Measurements from ENCODE around the gene MIS18BP1.
"Not testable (repeated sequence)": the region's sequence is repeated elsewhere in the genome, so short reads cannot be mapped to it uniquely, and the experiment has no call there.

MIS18BP1 gene

GRCh38 chr14:45253070-45253753 is at the start of gene MIS18BP1:
MIS18BP1 (minus strand) TSS chr14:45253202; CDS start chr14:45247286, 5,916 bp downstream.
- DNase-seq, result peak; percentile 92 to 94

DNA sequence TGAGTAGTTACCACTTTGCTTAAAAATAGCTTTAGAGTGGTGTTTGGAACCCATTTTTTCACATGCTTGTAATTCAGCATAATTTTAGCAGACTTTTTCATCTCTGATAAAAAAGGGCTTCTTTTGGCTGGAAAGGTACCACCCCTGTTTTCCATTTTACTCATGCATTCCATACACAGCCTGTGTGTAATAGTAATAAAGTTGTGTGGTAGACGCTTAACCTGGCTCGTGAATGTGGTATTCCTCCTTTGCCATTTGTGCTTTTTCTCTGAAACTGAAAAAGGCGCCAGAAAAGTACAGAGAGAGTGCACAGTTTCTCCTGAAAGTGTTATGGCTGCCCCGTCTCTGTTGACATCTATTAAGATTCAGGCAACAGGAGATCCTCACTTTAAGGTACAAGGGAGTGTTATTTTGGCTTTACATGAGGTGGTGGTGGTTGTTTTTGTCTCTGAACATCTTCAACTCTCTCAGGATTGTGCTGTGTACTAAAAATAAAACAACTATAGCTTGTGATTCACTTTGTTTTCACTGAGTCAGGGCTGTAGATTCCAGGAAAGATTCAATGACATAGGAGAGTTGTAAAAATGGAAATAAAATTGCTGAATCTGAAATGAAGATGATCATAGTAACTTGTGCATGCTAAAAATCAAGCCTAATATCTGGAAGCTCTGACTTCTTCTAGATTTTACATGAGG is 45.6 kb upstream of the MIS18BP1 start:
- no peak for DNase-seq

DNA sequence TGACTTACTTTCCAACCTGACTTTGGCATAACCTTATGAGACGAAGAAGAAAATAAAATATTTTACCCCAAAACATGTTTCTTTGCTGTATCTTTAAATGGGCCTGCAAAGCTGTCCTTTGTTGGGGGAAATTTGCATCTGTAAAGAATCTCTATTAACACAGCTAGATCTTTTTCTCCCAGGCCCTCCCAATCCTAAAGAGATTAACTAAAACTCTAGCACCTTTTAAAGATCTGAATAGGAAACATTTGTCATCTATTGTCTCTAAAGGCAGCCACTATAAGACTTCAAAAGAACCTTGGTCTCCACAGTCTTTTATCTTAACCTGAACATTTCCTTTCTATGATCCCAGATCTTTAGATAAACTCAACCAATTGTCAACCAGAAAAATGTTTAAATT is 41.8 kb upstream of the MIS18BP1 start:
- not testable (repeated sequence) for DNase-seq

- no peak for DNase-seq
Measured at GRCh38 chr14:45290547-45290946, 37.5 kb upstream of the MIS18BP1 start.

DNA sequence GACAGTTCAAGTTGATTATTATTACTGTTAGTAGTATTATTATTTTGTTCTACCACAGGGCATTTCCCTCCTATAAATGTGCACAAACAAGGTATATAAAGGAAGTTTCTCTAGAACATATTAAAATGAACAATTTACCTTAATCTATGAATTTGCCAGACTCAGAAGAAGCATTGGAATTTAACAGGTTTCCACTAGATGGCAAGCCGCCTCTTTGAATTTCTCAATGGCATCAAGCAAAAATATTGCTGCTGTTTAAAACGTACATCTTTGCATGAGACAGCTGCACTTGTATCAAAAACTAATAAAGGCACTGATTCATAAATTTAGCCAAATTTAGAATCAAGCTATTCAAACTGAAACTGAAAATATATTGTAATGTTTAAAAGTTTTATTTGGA is 34.6 kb upstream of the MIS18BP1 start:
- DNase-seq, result no peak

DNA sequence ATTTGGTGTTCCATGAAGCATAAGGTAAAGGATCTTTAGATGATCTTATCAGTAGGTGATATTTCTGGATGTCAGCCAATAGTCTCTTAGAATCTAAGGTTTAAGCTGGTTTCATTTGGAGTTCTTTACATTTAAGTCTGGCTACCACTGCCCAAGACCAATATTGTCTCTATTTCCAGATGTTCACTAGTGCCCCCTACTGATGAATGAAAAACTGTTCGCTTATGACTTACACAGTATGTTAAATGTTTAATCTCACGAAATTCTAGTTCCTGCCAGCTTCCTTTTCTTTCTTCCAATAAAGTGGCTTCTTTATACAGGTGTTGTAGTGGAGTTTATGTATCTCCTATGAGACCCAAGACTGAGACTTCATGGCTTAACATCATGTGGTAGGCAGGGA is 31.8 kb upstream of the MIS18BP1 start:
- DNase-seq, result peak; percentile 8 to 28

- not testable (repeated sequence) for DNase-seq
Measured at GRCh38 chr14:45281731-45282400, 28.9 kb upstream of the MIS18BP1 start.

GRCh38 chr14:45271858-45272537 is 19.0 kb upstream of the MIS18BP1 start:
- no peak for DNase-seq

DNA sequence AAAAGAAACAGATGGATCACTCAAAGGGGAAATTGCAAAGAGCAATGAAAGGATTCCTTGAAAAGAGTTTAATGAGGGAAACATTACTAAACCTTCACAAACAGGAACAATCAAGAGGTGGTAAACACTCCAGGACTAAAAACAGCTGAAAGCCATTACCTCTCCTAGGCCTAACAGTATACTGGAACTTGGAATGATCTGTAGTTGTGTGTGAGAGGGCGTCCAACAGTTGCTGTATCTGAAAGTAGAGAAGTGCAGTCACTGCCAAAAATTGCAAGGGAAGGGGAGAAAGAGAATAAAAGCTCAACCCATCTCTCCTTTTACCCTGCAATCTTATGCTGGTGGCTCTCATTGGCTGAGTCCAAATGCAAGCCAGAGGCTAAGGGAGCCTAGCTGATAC is 17.0 kb upstream of the MIS18BP1 start:
- DNase-seq, result no peak

DNA sequence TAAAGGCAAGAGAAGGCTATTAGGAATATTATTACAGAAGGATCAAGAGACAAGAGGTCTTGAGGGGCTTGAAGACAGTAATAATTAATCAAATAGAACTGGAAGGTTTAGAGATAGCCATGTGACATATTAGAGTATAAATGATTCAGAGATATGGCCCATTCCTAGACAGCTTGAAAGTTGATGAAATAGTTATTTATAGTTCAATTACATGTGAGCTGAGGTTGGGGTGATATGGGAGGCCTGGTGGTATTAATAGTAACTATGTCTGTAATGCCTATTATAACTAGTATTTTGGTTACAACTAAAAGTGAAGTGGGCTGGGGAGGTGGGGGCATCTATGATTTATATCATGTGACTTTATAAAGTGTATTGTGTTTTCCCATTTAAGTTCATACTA is 14.1 kb upstream of the MIS18BP1 start:
- no peak for DNase-seq

DNA sequence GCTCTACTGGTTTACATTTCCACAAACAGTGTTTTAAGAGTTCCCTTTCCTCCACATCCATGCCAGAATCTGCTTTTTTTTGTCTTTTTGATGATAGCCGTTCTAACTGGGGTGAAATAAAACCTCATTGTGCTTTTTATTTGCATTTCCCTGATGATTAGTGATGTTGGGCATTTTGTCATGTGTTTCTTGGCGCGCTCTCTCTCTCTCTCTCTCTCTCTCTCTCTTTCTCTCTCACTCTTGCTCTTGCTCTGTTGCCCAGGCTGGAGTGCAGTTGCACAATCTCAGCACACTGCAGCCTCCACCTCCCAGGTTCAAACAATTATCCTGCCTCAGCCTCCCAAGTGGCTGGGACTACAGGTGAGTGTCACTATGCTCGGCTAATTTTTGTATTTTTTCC is 9.6 kb upstream of the MIS18BP1 start:
- DNase-seq, result no peak

GRCh38 chr14:45261209-45261608 is 8.2 kb upstream of the MIS18BP1 start:
- no peak for DNase-seq

DNA sequence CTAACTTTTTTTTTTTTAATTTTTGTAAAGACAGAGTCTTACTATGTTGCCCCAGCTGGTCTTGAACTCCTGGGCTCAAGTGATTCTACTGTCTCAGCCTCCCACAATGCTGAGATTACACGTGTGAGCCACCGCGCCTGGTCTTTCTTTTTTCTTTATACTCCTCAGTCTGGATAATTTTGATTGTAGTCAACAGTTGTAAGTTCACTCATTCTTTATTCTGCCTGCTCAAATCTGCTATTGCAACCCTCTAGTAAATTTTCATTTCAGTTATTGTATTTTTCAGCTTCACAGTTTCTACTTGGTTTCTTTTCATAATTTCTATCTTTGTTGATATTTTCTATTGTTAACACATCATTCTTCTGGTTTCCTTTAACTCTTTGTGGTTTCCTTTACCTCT is 5.8 kb upstream of the MIS18BP1 start:
- no peak for DNase-seq

DNA sequence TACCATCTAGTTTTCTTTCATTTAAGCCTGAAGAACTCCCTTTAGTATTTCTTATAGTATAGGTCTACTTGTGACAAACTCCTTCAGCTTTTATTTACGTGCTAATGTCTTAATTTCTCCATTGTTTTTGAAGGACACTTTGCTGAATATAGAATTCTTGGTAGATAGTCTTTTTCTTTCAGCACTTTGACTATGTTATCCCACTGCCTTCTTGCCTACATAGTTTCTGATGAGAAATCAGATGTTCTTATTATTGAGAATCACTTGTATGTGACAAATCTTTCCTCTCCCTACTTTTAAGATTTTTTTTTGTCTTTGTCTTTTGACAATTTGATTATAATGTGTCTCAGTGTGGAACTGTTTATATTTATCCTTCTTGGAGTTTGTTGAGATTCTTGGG is 5.1 kb upstream of the MIS18BP1 start:
- DNase-seq, result no peak

DNA sequence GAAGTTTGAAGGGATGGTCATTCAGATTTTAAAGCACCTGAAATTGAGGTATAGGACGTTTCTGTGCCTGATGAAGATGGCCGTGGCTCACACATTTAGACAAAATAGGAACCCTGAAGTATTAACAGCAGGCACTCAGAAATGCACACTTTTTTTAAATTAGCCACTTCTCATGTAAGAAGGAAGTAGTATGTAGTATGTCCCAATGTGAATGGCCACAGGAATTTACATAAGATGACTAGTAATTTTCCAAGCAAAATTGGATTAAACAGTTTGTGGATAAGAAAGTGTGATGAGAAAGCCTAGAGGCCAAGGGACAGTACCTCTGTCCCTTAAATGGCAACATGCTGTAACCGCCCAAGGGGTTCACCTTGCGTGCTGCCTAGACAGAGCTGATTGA is 1.8 kb upstream of the MIS18BP1 start:
- peak; percentile 62 to 64 for DNase-seq

DNA sequence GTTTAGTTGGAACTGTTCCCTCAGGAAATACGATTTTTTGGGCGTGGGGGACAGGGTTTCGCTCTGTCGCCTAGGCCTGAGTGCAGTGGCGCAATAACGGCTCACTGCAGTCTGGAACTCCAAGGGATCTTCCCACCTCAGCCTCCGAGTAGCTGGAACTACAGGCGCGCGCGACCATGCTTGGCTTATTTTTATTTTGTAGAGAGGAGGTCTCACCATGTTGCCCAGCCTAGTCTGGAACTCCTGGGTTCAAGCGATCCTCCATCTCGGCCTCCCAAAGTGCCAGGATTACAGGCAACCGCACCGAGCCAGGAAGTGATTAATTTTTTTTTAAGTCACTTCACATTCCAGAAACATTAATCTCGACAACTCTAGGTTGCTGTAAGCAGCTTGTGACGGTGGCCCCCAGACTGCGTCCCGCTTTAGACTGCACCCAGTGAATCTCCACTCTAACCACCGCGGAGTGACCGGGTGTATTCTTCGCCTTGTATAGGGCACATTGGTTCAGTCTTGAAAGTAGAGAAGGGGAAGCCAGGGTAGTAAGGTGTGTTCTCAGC is 830 bp upstream of the MIS18BP1 start:
- no peak for DNase-seq

- no peak for DNase-seq
Measured at GRCh38 chr14:45252366-45253069, 484 bp downstream of the MIS18BP1 start.

GRCh38 chr14:45251912-45252311 is 1.1 kb downstream of the MIS18BP1 start:
- peak; percentile 89 for DNase-seq

DNA sequence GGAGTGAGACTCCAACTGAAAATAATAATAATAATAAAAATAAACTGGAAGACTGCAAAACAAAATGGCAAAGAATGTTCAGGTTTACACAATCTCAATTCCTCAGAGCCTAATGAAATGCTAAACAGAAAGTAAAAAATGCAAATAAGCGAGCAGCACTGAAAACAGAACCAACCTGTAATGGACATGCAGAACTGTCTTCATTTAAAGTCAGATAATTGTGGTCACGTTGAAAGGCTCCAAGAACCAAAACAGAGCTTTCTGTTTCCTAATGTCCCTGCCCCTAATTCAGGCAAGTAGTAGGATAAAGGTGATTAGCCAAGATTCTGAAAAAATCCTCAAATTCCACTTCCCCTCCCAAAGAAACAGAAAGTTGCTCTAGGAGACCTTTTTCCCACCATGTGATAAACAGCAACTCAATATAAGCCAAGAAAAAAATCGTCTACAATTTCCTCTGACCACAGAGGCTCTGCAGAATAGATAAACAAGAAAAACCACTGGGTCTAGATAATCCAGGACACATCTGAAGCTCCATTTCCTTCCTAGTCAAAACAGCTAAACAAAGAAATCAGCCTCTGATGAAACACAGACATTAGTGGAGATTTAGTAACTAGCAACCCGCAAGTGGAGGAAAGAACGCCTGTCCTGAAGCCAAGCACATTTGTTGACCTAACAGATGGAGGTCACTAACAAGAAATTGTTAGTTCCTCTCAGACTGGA is 3.0 kb downstream of the MIS18BP1 start:
- peak; percentile 84 to 88 for DNase-seq

DNA sequence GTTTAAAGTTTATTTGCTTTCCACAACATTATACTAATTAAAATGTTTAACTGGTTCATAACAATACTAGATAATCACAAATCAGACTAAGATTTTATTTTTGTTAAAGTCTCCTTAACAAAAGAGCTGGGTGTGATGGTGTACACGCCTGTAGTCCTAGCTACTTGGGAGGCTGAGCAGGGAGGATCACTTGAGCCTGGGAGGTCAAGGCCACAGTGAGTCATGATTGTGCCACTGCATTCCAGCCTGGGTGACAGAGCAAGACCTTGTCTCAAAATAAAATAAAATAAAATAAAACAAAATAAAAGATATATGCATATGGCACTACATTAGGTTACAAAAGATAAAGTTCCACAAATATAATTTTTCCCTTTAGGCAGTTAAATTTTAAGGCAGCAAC is 5.6 kb downstream of the MIS18BP1 start:
- DNase-seq, result no peak

- no peak for DNase-seq
Measured at GRCh38 chr14:45246691-45247090, 6.3 kb downstream of the MIS18BP1 start.

GRCh38 chr14:45246151-45246550 is 6.9 kb downstream of the MIS18BP1 start:
- DNase-seq, result no peak

Measured in AML-193 (cell line).